ENCODE data around the gene EFCAB5.

- TF ChIP-seq CTCF (IDR thresholded peaks at IDR 0.05) (no peak), POLR2A (IDR thresholded peaks at IDR 0.05) (no peak)
These were observed 21.2 kb downstream of the EFCAB5 start for GRCh38 chr17:29962656-29963055.

Data from testis (tissue), 2 donors.